ENCODE results near the gene GUCD1. TPM values are rescaled to one million over a fixed set of nuclear protein-coding genes. Genes with fewer than 3 reads are reported as not detected.

Gene GUCD1
- total RNA-seq, 1 experiment from 2014 or later, result 65.8 TPM

DNA sequence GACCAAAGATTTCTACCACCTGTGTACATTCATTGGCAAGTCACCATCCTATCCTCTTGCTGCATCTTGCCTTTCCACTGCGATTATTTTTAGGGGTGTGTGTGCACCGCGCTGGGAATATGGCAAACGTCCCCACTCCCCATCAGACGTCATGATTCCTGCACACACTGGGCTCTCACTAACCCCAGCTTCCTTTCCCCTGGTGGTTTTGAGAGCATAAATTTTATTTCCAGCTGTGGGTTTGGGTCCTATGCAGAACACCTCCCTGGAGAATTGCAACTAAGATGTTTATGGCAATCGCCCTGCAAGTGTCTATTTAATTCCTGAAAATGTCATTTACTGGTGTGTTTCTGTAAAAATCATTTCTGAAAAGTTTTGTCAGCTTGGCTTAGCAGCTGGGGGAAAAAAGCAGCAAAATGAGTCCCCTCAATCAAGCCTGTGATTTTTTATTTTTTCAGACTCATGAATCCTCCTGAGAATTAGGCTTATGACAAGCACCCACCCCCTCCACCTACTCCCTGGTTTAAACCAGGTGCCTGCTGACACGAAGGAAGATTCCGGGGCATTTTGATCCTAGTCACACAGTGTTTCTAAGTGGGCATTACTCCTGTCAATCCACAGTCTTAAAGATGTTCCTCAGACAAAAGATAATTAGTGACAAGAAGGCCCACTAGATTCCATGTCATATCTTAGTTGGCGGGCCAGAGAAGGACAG lies 36.0 kb downstream of the GUCD1 start:
- Histone ChIP-seq H3K9ac (ENCODE audit: low read length) (no peak overlapping the region), H4K20me1 (ENCODE audit: low read length) (no peaks in the 10 kb centered on the region), H3K27ac (ENCODE audit: low read length) (no peak overlapping the region), H3K4me3 (ENCODE audit: low read length) (no peak overlapping the region), H3K4me1 (ENCODE audit: insufficient read depth, low read length) (no peaks in the 10 kb centered on the region), H2AFZ (ENCODE audit: low read length) (no peak overlapping the region), H3K9me3 (ENCODE audit: low read length) (no peaks in the 10 kb centered on the region), H3K79me2 (ENCODE audit: low read length) (no peaks in the 10 kb centered on the region), H3K27me3 (ENCODE audit: low read length) (no peaks in the 10 kb centered on the region), H3K9me2 (replicated peaks; ENCODE audit: low read length) (no peaks in the 10 kb centered on the region), H3F3A (ENCODE audit: low read length, unreplicated experiment) (no peaks in the 10 kb centered on the region), H3K36me3 (ENCODE audit: low read depth, low read length) (no peaks in the 10 kb centered on the region), H3K4me2 (ENCODE audit: low read length) (no peak overlapping the region)
- CTCF ChIA-PET, result no interaction called here
- DNase-seq, result no peak
- POLR2A ChIA-PET (ENCODE audit: unreplicated experiment), result no interaction called here
- intact Hi-C loops (cut with micrococcal nuclease), result no loop called here
- no peak for ATAC-seq
- BruUV-seq (replicated peaks), result no TSS peak
- TF ChIP-seq EZH2phosphoT487 (IDR thresholded peaks at IDR 0.05; ENCODE audit: borderline replicate concordance, low read length), result no peak
- TF ChIP-seq EZH2 (IDR thresholded peaks at IDR 0.05; ENCODE audit: low read length, unreplicated experiment), result no peak
- TF ChIP-seq, protein P1, sequence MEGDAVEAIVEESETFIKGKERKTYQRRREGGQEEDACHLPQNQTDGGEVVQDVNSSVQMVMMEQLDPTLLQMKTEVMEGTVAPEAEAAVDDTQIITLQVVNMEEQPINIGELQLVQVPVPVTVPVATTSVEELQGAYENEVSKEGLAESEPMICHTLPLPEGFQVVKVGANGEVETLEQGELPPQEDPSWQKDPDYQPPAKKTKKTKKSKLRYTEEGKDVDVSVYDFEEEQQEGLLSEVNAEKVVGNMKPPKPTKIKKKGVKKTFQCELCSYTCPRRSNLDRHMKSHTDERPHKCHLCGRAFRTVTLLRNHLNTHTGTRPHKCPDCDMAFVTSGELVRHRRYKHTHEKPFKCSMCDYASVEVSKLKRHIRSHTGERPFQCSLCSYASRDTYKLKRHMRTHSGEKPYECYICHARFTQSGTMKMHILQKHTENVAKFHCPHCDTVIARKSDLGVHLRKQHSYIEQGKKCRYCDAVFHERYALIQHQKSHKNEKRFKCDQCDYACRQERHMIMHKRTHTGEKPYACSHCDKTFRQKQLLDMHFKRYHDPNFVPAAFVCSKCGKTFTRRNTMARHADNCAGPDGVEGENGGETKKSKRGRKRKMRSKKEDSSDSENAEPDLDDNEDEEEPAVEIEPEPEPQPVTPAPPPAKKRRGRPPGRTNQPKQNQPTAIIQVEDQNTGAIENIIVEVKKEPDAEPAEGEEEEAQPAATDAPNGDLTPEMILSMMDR (conservative IDR thresholded peaks at IDR 0.05; ENCODE audit: low read depth, low read length), result no peak

DNA sequence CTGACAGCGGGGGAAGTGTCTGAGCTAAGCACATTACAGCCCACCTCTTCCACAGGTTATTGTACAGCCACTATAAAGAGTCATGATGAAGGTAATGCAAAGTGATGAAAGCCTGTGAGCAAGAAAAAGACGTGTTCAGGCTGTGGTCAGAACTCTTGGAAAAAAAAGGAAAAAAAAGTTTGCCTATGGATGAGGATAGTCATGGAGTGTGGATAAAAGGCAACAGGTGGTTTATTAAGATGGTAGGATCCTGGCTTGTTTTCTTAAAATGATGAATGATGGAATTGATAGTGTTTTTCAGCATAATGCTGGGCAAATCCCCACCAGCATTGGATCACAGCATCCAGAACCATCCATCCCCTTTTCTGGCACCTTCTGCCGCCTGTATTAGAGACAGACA lies 36.7 kb downstream of the GUCD1 start:
- Histone ChIP-seq H3K27me3 (ENCODE audit: low read length) (no peaks in the 10 kb centered on the region), H3K27ac (ENCODE audit: low read length) (no peak overlapping the region), H3K9ac (ENCODE audit: low read length) (no peak overlapping the region), H3K9me3 (ENCODE audit: low read length) (no peaks in the 10 kb centered on the region), H3K4me3 (ENCODE audit: low read length) (no peak overlapping the region), H3K4me1 (ENCODE audit: insufficient read depth, low read length) (no peaks in the 10 kb centered on the region), H3F3A (ENCODE audit: low read length, unreplicated experiment) (no peaks in the 10 kb centered on the region), H2AFZ (ENCODE audit: low read length) (no peak overlapping the region), H3K4me2 (ENCODE audit: low read length) (no peak overlapping the region), H3K9me2 (replicated peaks; ENCODE audit: low read length) (no peaks in the 10 kb centered on the region), H4K20me1 (ENCODE audit: low read length) (no peaks in the 10 kb centered on the region), H3K79me2 (ENCODE audit: low read length) (no peaks in the 10 kb centered on the region), H3K36me3 (ENCODE audit: low read depth, low read length) (no peaks in the 10 kb centered on the region)
- TF ChIP-seq, protein P1 (conservative IDR thresholded peaks at IDR 0.05; ENCODE audit: low read depth, low read length), result no peak
- no peak for TF ChIP-seq EZH2phosphoT487 (IDR thresholded peaks at IDR 0.05; ENCODE audit: borderline replicate concordance, low read length)
- TF ChIP-seq EZH2 (IDR thresholded peaks at IDR 0.05; ENCODE audit: low read length, unreplicated experiment), result no peak
- intact Hi-C loops (cut with micrococcal nuclease), result no loop called here
- BruUV-seq (replicated peaks), result no TSS peak
- no peak for DNase-seq
- ChIA-PET POLR2A (ENCODE audit: unreplicated experiment) (no interaction called here), CTCF (no interaction called here)
- ATAC-seq, result no peak

DNA sequence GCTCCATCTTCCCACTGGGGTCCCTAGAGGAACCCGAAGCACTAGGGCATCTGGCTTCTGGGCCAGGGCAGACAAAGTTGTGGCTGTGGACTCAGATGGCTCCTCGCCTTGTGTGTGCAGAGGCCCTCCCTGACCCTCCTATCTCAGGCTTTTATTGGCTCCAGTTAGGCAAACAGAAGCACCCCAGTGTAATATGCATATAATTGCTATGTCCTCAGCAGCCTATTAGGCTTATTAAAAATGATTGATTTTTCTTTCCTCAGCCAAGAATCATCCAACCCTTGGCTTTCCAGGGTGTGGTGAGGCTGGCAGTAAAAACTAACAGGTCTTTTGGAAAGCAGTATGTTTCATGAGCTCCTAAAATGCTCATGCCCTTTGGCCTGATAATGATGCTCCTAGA lies 37.5 kb downstream of the GUCD1 start:
- H3K9me3 ChIP-seq (ENCODE audit: low read length), result no peaks in the 10 kb centered on the region
- intact Hi-C loops (cut with micrococcal nuclease), result no loop called here
- no peaks in the 10 kb centered on the region for H3K36me3 ChIP-seq (ENCODE audit: low read depth, low read length)
- no peak overlapping the region for H3K4me2 ChIP-seq (ENCODE audit: low read length)
- no peak overlapping the region for H3K9ac ChIP-seq (ENCODE audit: low read length)
- H3K4me3 ChIP-seq (ENCODE audit: low read length), result no peak overlapping the region
- H3K4me1 ChIP-seq (ENCODE audit: insufficient read depth, low read length), result no peaks in the 10 kb centered on the region
- H3K27ac ChIP-seq (ENCODE audit: low read length), result no peak overlapping the region
- no peak for DNase-seq
- ATAC-seq, result no peak
- H3K27me3 ChIP-seq (ENCODE audit: low read length), result no peaks in the 10 kb centered on the region
- no peaks in the 10 kb centered on the region for H3F3A ChIP-seq (ENCODE audit: low read length, unreplicated experiment)
- no peak overlapping the region for H2AFZ ChIP-seq (ENCODE audit: low read length)
- ChIA-PET POLR2A (ENCODE audit: unreplicated experiment) (no interaction called here), CTCF (no interaction called here)
- no peak for TF ChIP-seq EZH2 (IDR thresholded peaks at IDR 0.05; ENCODE audit: low read length, unreplicated experiment)
- no peak for TF ChIP-seq EZH2phosphoT487 (IDR thresholded peaks at IDR 0.05; ENCODE audit: borderline replicate concordance, low read length)
- TF ChIP-seq, protein P1 (conservative IDR thresholded peaks at IDR 0.05; ENCODE audit: low read depth, low read length), result no peak
- no peaks in the 10 kb centered on the region for H3K79me2 ChIP-seq (ENCODE audit: low read length)
- no peaks in the 10 kb centered on the region for H3K9me2 ChIP-seq (replicated peaks; ENCODE audit: low read length)
- BruUV-seq (replicated peaks), result no TSS peak
- no peaks in the 10 kb centered on the region for H4K20me1 ChIP-seq (ENCODE audit: low read length)

Measured in PC-3 (cell line).